K562 (cell line): ENCODE results near the gene FAM227B. TPM values are rescaled to one million over a fixed set of nuclear protein-coding genes. Genes with fewer than 3 reads are reported as not detected.
A peak's percentile ranks its signal among the peaks of the same experiment; 100 is the strongest.

Experiments
- ATAC-seq: fragments of 200-7000 bp; cut with Tn5 transposase; 3 replicates; pipeline ENCODE4 v1.9.1; 2020; ENCODE audit warnings: moderate library complexity
- BruUV-seq: library from RNA; stranded (reverse); fragments of 400-500 nt; replicated peaks from 2 replicates; lab custom pipeline; 2021; lab: Mats Ljungman, UMichigan
- CTCF ChIA-PET: fragments of 300-600 bp; formaldehyde crosslinking; extraction: SDS; loops from one replicate; lab custom pipeline; 2021; ENCODE audit warnings: low intra/inter-chr PET ratio; lab: Yijun Ruan, JAX
- POLR2A ChIA-PET: fragments of 300-600, 350-650 bp; sonication (Branson Sonifier 250); formaldehyde crosslinking; extraction: SDS; loops from one replicate; lab custom pipeline; 2021; ENCODE audit warnings: antibody characterized with exemption, inconsistent platforms; lab: Yijun Ruan, JAX
- DNase-seq, 4 experiments: peaks; one replicate each; pipeline versions ENCODE4 v3.0.0 to v3.0.0-alpha.2; 2011 to 2018; ENCODE audit warnings: low spot score in 3 of 4, mixed read lengths in 3 of 4; ENCODE audit errors: extremely low read depth in 1 of 4
- FAIRE-seq: peaks from 2 replicates; lab custom pipeline; 2011; peaks lifted over from hg19 to GRCh38; lab: Jason Lieb, UNC
- H2AFZ ChIP-seq: 2 replicates; pipeline ENCODE4 v1.6.0; 2011; ENCODE audit warnings: low read depth, low read length, control low read depth, inconsistent platforms
- H3K27ac ChIP-seq: fragments of 200-600 bp; 3 replicates; pipeline ENCODE4 v1.8.0; 2011; ENCODE audit warnings: low read depth, mild to moderate bottlenecking, control low read depth, inconsistent platforms, low read length, moderate library complexity, mixed read lengths; ENCODE audit errors: extremely low read depth
- H3K27me3 ChIP-seq, 2 experiments: fragments of 300-600 bp in 1 of 2; 2 replicates in 1 of 2; 3 replicates in 1 of 2; pipeline versions ENCODE4 v1.6.0 to v1.8.0; 2011; ENCODE audit warnings: inconsistent platforms in 2 of 2, low read length in 2 of 2, mild to moderate bottlenecking in 1 of 2, mixed read lengths in 1 of 2, moderate library complexity in 1 of 2; ENCODE audit not compliant: control insufficient read depth in 2 of 2, insufficient read depth in 2 of 2
- H3K36me3 ChIP-seq: fragments of 300-600 bp; 3 replicates; pipeline ENCODE4 v1.8.0; 2011; ENCODE audit warnings: mild to moderate bottlenecking, low read length, inconsistent platforms; ENCODE audit not compliant: control insufficient read depth, insufficient read depth
- H3K4me1 ChIP-seq, 2 experiments: fragments of 200-600 bp in 1 of 2; replicated peaks in 1 of 2; 2 replicates in 1 of 2; 3 replicates in 1 of 2; pipeline versions ENCODE4 v1.5.1 to v1.8.0; 2011; ENCODE audit warnings: inconsistent platforms in 2 of 2, low read length in 2 of 2, mild to moderate bottlenecking in 1 of 2, mixed read lengths in 1 of 2, moderate library complexity in 1 of 2; ENCODE audit not compliant: control insufficient read depth in 2 of 2, insufficient read depth in 2 of 2
- H3K4me2 ChIP-seq: 2 replicates; pipeline ENCODE4 v1.6.1; 2011; ENCODE audit warnings: low read length, control low read depth, inconsistent platforms, mixed read lengths; ENCODE audit not compliant: insufficient read depth
- H3K4me3 ChIP-seq: fragments of 200-600 bp; sonication (generic), shearing (Covaris generic); 2 replicates; pipeline ENCODE4 v1.5.1; 2016; ENCODE audit warnings: control low read depth, inconsistent platforms
- H3K79me2 ChIP-seq: fragments of 200-600 bp; 3 replicates; pipeline ENCODE4 v1.8.0; 2011; ENCODE audit warnings: low read length, inconsistent platforms; ENCODE audit not compliant: control insufficient read depth, insufficient read depth
- H3K9ac ChIP-seq, 2 experiments: 2 replicates each; pipeline versions ENCODE4 v1.6.0 to v1.6.1; 2011; ENCODE audit warnings: low read depth in 2 of 2, low read length in 2 of 2, control low read depth in 1 of 2, inconsistent platforms in 1 of 2, mild to moderate bottlenecking in 1 of 2, mixed read lengths in 1 of 2; ENCODE audit not compliant: insufficient read depth in 1 of 2
- H3K9me1 ChIP-seq: one replicate; pipeline ENCODE4 v1.6.0; 2011; ENCODE audit warnings: inconsistent platforms, mild to moderate bottlenecking, low read length, moderate library complexity; ENCODE audit not compliant: control insufficient read depth, insufficient read depth
- H3K9me3 ChIP-seq: replicated peaks from 2 replicates; pipeline ENCODE4 v1.5.1; 2011; ENCODE audit warnings: low read depth, low read length, inconsistent platforms; ENCODE audit not compliant: control insufficient read depth, insufficient read depth
- H4K20me1 ChIP-seq: replicated peaks from 2 replicates; pipeline ENCODE4 v1.6.1; 2011; ENCODE audit warnings: low read length, inconsistent platforms, mixed read lengths; ENCODE audit not compliant: control insufficient read depth, insufficient read depth
- CCAR2 ChIP-seq: fragments of 200-400 bp; formaldehyde crosslinking; IDR thresholded peaks from 2 replicates; pipeline ENCODE4 v1.6.1; 2017; ENCODE audit warnings: mild to moderate bottlenecking, low read depth, low read length
- CREM ChIP-seq: IDR thresholded peaks from 2 replicates; pipeline ENCODE4 v1.6.1; 2014; ENCODE audit warnings: antibody characterized with exemption, low read depth
- KAT8 ChIP-seq: fragments of 450-650 bp; IDR thresholded peaks from 2 replicates; pipeline ENCODE4 v1.6.1; 2016; ENCODE audit warnings: low read depth, mild to moderate bottlenecking
- MECOM ChIP-seq: fragments of 250-450 bp; sonication (Bioruptor Pico); IDR thresholded peaks from 2 replicates; pipeline ENCODE4 v1.8.0; 2022; ENCODE audit warnings: inconsistent platforms
- PRDM10 ChIP-seq: fragments of 450-650 bp; IDR thresholded peaks from 2 replicates; pipeline ENCODE4 v1.6.1; 2018; ENCODE audit not compliant: partially characterized antibody
- SMC3 ChIP-seq: conservative IDR thresholded peaks from 2 replicates; pipeline ENCODE4 v1.6.1; 2011; ENCODE audit warnings: low read depth, low read length, improper control_type of control experiment; ENCODE audit not compliant: insufficient read depth
- SP1 ChIP-seq: sonication (generic); formaldehyde crosslinking; IDR thresholded peaks from 2 replicates; pipeline ENCODE4 v1.8.1; 2022; ENCODE audit warnings: mild to moderate bottlenecking, missing genetic modification reagents
- YY1 ChIP-seq, 3 experiments: IDR thresholded peaks; 2 replicates each; pipeline ENCODE4 v1.6.1; 2011; ENCODE audit warnings: low read length in 2 of 3, mild to moderate bottlenecking in 2 of 3, moderate library complexity in 2 of 3, borderline replicate concordance in 1 of 3, control low read depth in 1 of 3, low read depth in 1 of 3; ENCODE audit not compliant: insufficient read depth in 3 of 3, insufficient replicate concordance in 2 of 3, control insufficient read depth in 1 of 3, insufficient read length in 1 of 3; ENCODE audit errors: extremely low read depth in 1 of 3
- ZNF133 ChIP-seq: fragments of 250-450 bp; sonication (Bioruptor Pico); IDR thresholded peaks from 2 replicates; pipeline ENCODE4 v1.4.0; 2020; ENCODE audit warnings: mild to moderate bottlenecking
- ZNF197 ChIP-seq: fragments of 200-800 bp; sonication (Bioruptor generic); IDR thresholded peaks from 2 replicates; pipeline ENCODE4 v1.6.1; 2016; ENCODE audit warnings: low read depth, missing genetic modification characterization, missing compliant biosample characterization
- ZNF24 ChIP-seq: fragments of 450-650 bp; IDR thresholded peaks from 2 replicates; pipeline ENCODE4 v1.6.1; 2016
- WGBS: fragments of 100-300 bp; shearing (Covaris generic); methylation state at CpG from one replicate; pipeline ENCODE4 v1.1.6; 2016; ENCODE audit warnings: low coverage, mixed read lengths; ENCODE audit not compliant: insufficient coverage; ENCODE audit errors: missing lambda C conversion rate; 5-methylcytosine and 5-hydroxymethylcytosine counted together
- in situ Hi-C: fragments of 300-500 bp; cut with MboI; formaldehyde crosslinking; loops from 4 replicates; pipeline ENCODE4 v1.15.0; 2018; ENCODE audit warnings: inconsistent platforms, mixed read lengths
- intact Hi-C: fragments of 100-400 bp; cut with micrococcal nuclease; formaldehyde crosslinking; loops from 2 replicates; pipeline ENCODE4 v1.14.2; 2022
- polyA plus RNA-seq, 8 experiments: library from polyadenylated mRNA; depleted of rRNA in 4 of 8; stranded (reverse) in 5 of 8; unstranded in 3 of 8; fragments of >200 nt; fragmentation: Nextera tagmentation in 2 of 8; fragmentation: Illumina TruSeq in 1 of 8; extraction: Ambion mirVana in 2 of 8; extraction: Trizol in 1 of 8; gene quantifications; 2 replicates each; pipeline versions ENCODE4 v1.2.1 to v1.2.3, GENCODE V29; 2011 to 2014; ENCODE audit warnings: inconsistent platforms in 1 of 8, missing spikeins in 1 of 8
- total RNA-seq, 7 experiments: library from RNA; depleted of rRNA in 6 of 7; stranded (reverse); fragments of >200 nt in 6 of 7; fragmentation: Illumina TruSeq in 2 of 7; extraction: Trizol in 2 of 7; gene quantifications; 2 replicates each; pipeline versions ENCODE4 v1.2.1 to v1.2.3, GENCODE V29; 2011 to 2021; ENCODE audit warnings: low replicate concordance in 1 of 7
- TF ChIP-seq, protein P1 (sequence below): sonication (generic); formaldehyde crosslinking; IDR thresholded peaks from 2 replicates; pipeline ENCODE4 v1.8.1; 2023; ENCODE audit warnings: missing genetic modification reagents, mild to moderate bottlenecking, borderline replicate concordance

FAM227B gene
- total and polyA plus RNA-seq, 9 of the 15 experiments (the other 6 are each of a cell fraction or from before 2014, with no cell fraction given), result 5.1 to 12.5 (median 11.2) TPM

DNA sequence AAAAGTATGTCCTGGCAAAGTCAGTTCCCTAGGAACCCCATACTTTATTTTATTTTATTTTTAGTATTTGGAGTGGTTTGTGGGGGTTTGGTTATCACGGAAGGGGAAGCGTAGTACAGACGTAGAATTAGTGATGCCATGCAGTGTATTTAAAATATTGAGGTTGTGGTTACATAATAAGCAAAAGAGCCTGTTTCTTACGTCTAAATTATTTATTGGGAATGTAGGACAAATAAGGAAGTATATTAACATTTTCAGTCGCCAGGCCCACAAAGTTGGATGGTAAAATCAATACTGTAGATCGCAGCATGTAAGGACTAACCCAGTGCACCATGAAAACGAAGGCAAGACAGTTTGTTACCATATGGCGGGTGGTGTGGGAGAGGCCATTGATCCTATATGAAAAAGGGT is 788 bp upstream of the FAM227B start:
- ATAC-seq, result peak; percentile 26
- peak overlapping the region; percentile 65 for H3K4me3 ChIP-seq
- BruUV-seq, result TSS peak; percentile 59
- peaks cover 0 to 10% of the 10 kb centered on the region in 2 experiments; a peak in 2 of 5 replicates for H3K4me1 ChIP-seq
- H3K4me2 ChIP-seq, result peak overlapping the region; percentile 90
- under 1% methylated on average over 8 of the region's 8 CpGs for WGBS
- peak in 2 of 4 experiments; percentile 9 to 31 for DNase-seq
- H4K20me1 ChIP-seq, result no peaks in the 10 kb centered on the region
- H3K9me3 ChIP-seq, result peaks cover 5% of the 10 kb centered on the region
- peaks cover 25% of the 10 kb centered on the region for H3K36me3 ChIP-seq
- ChIA-PET POLR2A (interaction anchor here (0.6 to 2.4 kb wide), 2 partner anchors 10 to 777 kb away, joined by 3 to 9 read pairs; no protein-coding TSS in a partner anchor), CTCF (no interaction called here)
- H3K27ac ChIP-seq, result peak overlapping the region; percentile 84
- peak overlapping the region; percentile 72 to 99 for H3K9ac ChIP-seq
- H3K9me1 ChIP-seq, result no peaks in the 10 kb centered on the region
- in situ Hi-C loops, result no loop called here
- no peaks in the 10 kb centered on the region for H3K27me3 ChIP-seq
- no peak for FAIRE-seq
- peak overlapping the region; percentile 85 for H2AFZ ChIP-seq
- peaks cover 56% of the 10 kb centered on the region for H3K79me2 ChIP-seq
- intact Hi-C loops, result no loop called here
- TF ChIP-seq, protein P1, sequence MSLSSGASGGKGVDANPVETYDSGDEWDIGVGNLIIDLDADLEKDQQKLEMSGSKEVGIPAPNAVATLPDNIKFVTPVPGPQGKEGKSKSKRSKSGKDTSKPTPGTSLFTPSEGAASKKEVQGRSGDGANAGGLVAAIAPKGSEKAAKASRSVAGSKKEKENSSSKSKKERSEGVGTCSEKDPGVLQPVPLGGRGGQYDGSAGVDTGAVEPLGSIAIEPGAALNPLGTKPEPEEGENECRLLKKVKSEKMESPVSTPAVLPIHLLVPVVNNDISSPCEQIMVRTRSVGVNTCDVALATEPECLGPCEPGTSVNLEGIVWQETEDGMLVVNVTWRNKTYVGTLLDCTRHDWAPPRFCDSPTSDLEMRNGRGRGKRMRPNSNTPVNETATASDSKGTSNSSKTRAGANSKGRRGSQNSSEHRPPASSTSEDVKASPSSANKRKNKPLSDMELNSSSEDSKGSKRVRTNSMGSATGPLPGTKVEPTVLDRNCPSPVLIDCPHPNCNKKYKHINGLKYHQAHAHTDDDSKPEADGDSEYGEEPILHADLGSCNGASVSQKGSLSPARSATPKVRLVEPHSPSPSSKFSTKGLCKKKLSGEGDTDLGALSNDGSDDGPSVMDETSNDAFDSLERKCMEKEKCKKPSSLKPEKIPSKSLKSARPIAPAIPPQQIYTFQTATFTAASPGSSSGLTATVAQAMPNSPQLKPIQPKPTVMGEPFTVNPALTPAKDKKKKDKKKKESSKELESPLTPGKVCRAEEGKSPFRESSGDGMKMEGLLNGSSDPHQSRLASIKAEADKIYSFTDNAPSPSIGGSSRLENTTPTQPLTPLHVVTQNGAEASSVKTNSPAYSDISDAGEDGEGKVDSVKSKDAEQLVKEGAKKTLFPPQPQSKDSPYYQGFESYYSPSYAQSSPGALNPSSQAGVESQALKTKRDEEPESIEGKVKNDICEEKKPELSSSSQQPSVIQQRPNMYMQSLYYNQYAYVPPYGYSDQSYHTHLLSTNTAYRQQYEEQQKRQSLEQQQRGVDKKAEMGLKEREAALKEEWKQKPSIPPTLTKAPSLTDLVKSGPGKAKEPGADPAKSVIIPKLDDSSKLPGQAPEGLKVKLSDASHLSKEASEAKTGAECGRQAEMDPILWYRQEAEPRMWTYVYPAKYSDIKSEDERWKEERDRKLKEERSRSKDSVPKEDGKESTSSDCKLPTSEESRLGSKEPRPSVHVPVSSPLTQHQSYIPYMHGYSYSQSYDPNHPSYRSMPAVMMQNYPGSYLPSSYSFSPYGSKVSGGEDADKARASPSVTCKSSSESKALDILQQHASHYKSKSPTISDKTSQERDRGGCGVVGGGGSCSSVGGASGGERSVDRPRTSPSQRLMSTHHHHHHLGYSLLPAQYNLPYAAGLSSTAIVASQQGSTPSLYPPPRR, result no peak
- no peak for TF ChIP-seq ZNF197 (CRISPR knock-in tag)
- TF ChIP-seq PRDM10, result peak; percentile 35
- TF ChIP-seq SP1 (CRISPR knock-in tag), result no peak
- no peak for TF ChIP-seq CREM
- TF ChIP-seq KAT8, result no peak
- no peak for TF ChIP-seq CCAR2
- TF ChIP-seq MECOM (CRISPR knock-in tag), result no peak
- no peak for TF ChIP-seq SMC3
- TF ChIP-seq YY1 (IDR thresholded peaks at IDR 0.05; ENCODE audit: borderline replicate concordance in 1 of 3, control insufficient read depth in 1 of 3, extremely low read depth in 1 of 3, insufficient read depth in 3 of 3, insufficient read length in 1 of 3, insufficient replicate concordance in 2 of 3, low read depth in 1 of 3, low read length in 2 of 3), result peak in 1 of 3 experiments; percentile 12
- 0 out of 2 replicates have a peak, but pooled peaks have one; percentile 10 for TF ChIP-seq ZNF24
- no peak for TF ChIP-seq ZNF133 (CRISPR knock-in tag)
